Left ventricle myocardium inferior (tissue), 1 donor: Measurements from ENCODE around the gene HPGD. TPM values are rescaled to one million over a fixed set of nuclear protein-coding genes. Genes with fewer than 3 reads are reported as not detected.

Experiments used
- DNase-seq: peaks from one replicate; pipeline ENCODE4 v3.0.0-alpha.2; 2020
- H3K27ac ChIP-seq: fragments of 200-600 bp; replicated peaks from 2 replicates; pipeline ENCODE4 v1.8.0; 2021
- H3K27me3 ChIP-seq: fragments of 200-600 bp; 2 replicates; pipeline ENCODE4 v1.8.0; 2021; ENCODE audit warnings: low read depth
- H3K36me3 ChIP-seq: fragments of 200-600 bp; 2 replicates; pipeline ENCODE4 v1.8.0; 2021
- H3K4me1 ChIP-seq: fragments of 200-600 bp; 2 replicates; pipeline ENCODE4 v1.8.0; 2021
- H3K4me3 ChIP-seq: fragments of 200-600 bp; 2 replicates; pipeline ENCODE4 v1.8.0; 2021; ENCODE audit warnings: mild to moderate bottlenecking, moderate library complexity
- H3K9me3 ChIP-seq: fragments of 200-600 bp; replicated peaks from 2 replicates; pipeline ENCODE4 v1.8.0; 2021
- CTCF ChIP-seq: fragments of 200-600 bp; IDR thresholded peaks from 2 replicates; pipeline ENCODE4 v1.8.0; 2021; ENCODE audit warnings: antibody characterized with exemption, mild to moderate bottlenecking, borderline replicate concordance
- intact Hi-C: fragments of 100-400 bp; cut with micrococcal nuclease; formaldehyde crosslinking; loops from one replicate; pipeline ENCODE4 v1.11.0; 2022
- total RNA-seq: library from RNA; stranded (reverse); fragmentation: NEBNext Ultra II Directional; extraction: Animal tissue kit (Norgen Biotek cat#: 25700); gene quantifications from one replicate; pipeline ENCODE4 v1.2.1, GENCODE V29; 2021
- donor health status: DM: no; HTN: yes; CAD: no; lungs with severe emphysema.

HPGD gene
- total RNA-seq, 1 donor from 2014 or later: 1.4 TPM

DNA sequence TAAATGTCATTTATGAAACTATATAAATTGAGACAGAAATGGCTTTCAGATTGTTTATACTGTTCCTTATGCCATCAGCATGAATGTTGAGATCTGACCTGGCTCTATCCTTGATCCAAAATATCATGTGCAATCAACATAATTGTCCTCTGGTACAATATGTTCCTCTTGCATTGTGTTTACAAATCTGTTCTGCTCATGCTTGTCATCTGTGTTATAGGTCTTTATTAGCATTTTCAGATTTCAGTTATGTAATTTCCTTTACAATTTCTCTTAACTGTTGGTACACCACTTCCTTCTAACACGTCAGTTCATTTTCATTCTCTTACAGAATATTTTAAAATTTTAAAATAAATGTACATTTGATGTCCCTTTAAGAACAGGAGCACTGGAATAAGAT, 1.6 kb downstream of the HPGD start:
- Histone ChIP-seq H3K27ac (no peak overlapping the region), H3K4me3 (no peak overlapping the region)
- intact Hi-C loops: no loop called here

DNA sequence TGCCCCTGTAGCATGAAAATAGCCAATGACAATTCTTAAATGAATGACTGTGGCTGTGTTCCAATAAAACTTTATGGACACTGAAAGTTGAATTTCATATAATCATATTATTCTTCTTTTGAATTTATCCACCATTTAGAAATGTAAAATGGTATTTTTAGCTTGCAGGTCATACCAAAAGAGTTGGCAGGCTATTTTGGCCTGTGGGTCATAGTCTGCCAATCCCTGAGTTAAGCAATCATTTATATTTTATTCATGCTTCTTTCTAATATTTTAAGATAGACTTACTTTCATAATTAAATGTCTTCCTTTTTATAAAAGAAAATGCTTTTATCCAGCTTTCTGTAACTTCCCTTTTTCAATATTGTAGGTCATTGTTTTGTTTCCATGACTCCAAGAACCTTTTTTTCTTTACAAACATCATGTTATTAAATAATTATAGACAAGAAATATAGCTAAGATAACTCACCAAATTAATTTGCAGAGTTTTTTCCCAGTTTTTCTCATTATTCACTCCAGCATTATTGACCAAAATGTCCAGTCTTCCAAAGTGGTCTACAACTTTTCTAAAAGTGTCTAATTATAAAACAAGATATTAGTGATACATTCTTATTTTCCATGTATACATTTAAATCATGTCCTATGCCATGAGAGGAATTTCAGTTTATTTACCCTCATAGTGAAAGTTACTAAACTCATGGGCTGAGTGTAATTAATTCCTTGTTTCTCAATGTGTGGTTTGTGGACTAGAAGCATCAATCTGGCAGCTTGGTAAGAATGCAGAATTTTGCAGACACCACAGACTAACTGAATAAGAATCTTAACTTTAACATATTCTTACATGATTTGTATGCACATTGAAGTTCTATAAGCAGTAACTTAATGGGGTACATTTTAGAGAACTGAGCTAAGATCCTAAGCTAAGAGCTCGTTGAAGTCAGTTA, 4.5 kb downstream of the HPGD start:
- Histone ChIP-seq H3K9me3 (no peaks in the 10 kb centered on the region), H3K36me3 (no peaks in the 10 kb centered on the region), H3K4me3 (no peak overlapping the region), H3K4me1 (peaks cover 12% of the 10 kb centered on the region), H3K27me3 (peaks cover 12% of the 10 kb centered on the region), H3K27ac (no peak overlapping the region)
- DNase-seq: no peak
- intact Hi-C loops: no loop called here
- no peak for TF ChIP-seq CTCF

More for the DNA sequence above, 1.6 kb downstream of the HPGD start:
- Histone ChIP-seq H3K9me3 (no peaks in the 10 kb centered on the region), H3K36me3 (no peaks in the 10 kb centered on the region), H3K27me3 (peaks cover 27% of the 10 kb centered on the region), H3K4me1 (peaks cover 12% of the 10 kb centered on the region)
- no peak for TF ChIP-seq CTCF
- no peak for DNase-seq

DNA sequence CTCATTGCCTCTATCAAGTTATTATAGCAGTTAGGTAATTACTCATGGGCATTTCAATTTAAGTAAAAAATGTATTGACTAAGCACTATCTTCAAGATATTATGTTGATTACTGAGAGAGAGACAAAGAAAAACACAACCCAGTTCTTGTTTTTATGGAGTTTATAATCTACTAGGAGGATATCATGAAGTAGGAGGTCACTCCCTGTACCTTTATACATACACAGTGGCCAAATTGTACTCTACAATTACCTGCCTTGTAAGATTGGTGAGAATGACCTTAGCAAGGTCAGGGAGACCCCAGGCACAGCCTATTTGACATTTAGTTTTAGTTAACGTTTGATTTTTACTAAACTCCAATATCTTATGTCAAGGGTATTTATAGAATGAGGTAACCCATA, 5.5 kb downstream of the HPGD start:
- Histone ChIP-seq H3K36me3 (no peaks in the 10 kb centered on the region), H3K27me3 (peaks cover 2% of the 10 kb centered on the region), H3K4me3 (no peak overlapping the region), H3K4me1 (peaks cover 3% of the 10 kb centered on the region), H3K9me3 (no peaks in the 10 kb centered on the region), H3K27ac (no peak overlapping the region)
- intact Hi-C loops: no loop called here
- DNase-seq: no peak
- no peak for TF ChIP-seq CTCF

- no peaks in the 10 kb centered on the region for H3K4me1 ChIP-seq
- no peak for TF ChIP-seq CTCF
- no peaks in the 10 kb centered on the region for H3K36me3 ChIP-seq
- DNase-seq: no peak
- no peaks in the 10 kb centered on the region for H3K27me3 ChIP-seq
- H3K9me3 ChIP-seq: no peaks in the 10 kb centered on the region
- no peak overlapping the region for H3K27ac ChIP-seq
- intact Hi-C loops: no loop called here
- H3K4me3 ChIP-seq: no peak overlapping the region
Measured at GRCh38 chr4:174516345-174516744, 5.9 kb downstream of the HPGD start.

DNA sequence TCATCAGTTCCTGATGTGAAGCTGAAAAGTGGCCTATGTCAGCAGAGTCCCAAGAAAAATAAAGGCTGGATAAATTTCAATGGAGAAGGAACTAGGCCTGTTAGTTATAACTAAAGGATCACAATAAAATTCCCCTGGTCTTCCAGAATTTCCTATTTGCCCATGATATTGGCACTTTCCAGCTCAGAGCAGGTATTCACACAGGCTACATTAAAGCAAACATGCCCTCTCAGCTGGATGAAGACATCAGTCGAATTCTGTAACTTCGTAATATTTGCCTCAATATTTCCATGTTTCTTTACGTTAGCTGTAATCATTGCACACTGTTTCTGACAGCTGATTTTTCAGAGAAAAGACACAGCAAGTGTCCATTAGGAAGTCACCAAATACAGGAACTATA, 9.5 kb downstream of the HPGD start:
- Histone ChIP-seq H3K36me3 (no peaks in the 10 kb centered on the region), H3K27me3 (no peaks in the 10 kb centered on the region), H3K27ac (no peak overlapping the region), H3K4me3 (no peak overlapping the region), H3K9me3 (no peaks in the 10 kb centered on the region), H3K4me1 (no peaks in the 10 kb centered on the region)
- DNase-seq: no peak
- no peak for TF ChIP-seq CTCF
- intact Hi-C loops: no loop called here
